ENCODE data around the gene SHKBP1.

GRCh38 chr19:40530091-40530901 is 46.4 kb upstream of the SHKBP1 start:
- TF ChIP-seq GATA2 (IDR thresholded peaks at IDR 0.05; ENCODE audit: low read depth, low read length) (no peak), GATA3 (IDR thresholded peaks at IDR 0.05; ENCODE audit: low read depth, low read length) (no peak)
